Cerebellar nuclear complex (tissue), 1 donor: Measurements from ENCODE around the gene EXOC7.
A peak's percentile ranks its signal among the peaks of the same experiment; 100 is the strongest.

Experiments used
- DNase-seq, 2 experiments: peaks; one replicate each; lab custom pipeline; 2025; lab: John Stamatoyannopoulos, UW

Gene EXOC7

GRCh38 chr17:76103274-76104139 lies at the start of gene EXOC7:
TSS of gene EXOC7 (minus strand) at chr17:76103787. CDS start at chr17:76103692, 95 bp downstream.
- DNase-seq: peak in 1 of 2 experiments; percentile 51

GRCh38 chr17:76153202-76153601 lies 49.6 kb upstream of the EXOC7 start:
- DNase-seq: no peak

- no peak for DNase-seq
These were observed 49.0 kb upstream of the EXOC7 start for GRCh38 chr17:76152591-76152990.

GRCh38 chr17:76151896-76152454 lies 48.4 kb upstream of the EXOC7 start:
- DNase-seq: no peak

GRCh38 chr17:76150712-76151622 lies 47.4 kb upstream of the EXOC7 start:
- DNase-seq: no peak

GRCh38 chr17:76149214-76149613 lies 45.6 kb upstream of the EXOC7 start:
- DNase-seq: no peak

GRCh38 chr17:76148015-76148326 lies 44.4 kb upstream of the EXOC7 start:
- DNase-seq: no peak

GRCh38 chr17:76147211-76148014 lies 43.8 kb upstream of the EXOC7 start:
- no peak for DNase-seq

GRCh38 chr17:76146053-76146851 lies 42.7 kb upstream of the EXOC7 start:
- DNase-seq: no peak

- no peak for DNase-seq
These were observed 41.9 kb upstream of the EXOC7 start for GRCh38 chr17:76145231-76146052.

- DNase-seq: no peak
These were observed 39.0 kb upstream of the EXOC7 start for GRCh38 chr17:76142585-76143041.

GRCh38 chr17:76142039-76142584 lies 38.5 kb upstream of the EXOC7 start:
- DNase-seq: no peak

- DNase-seq: peak in 1 of 2 experiments; percentile 8
These were observed 37.8 kb upstream of the EXOC7 start, which contains the start of gene FOXJ1 for GRCh38 chr17:76141212-76142038. TSS of gene FOXJ1 (minus strand) at chr17:76141245. CDS start at chr17:76140395, 850 bp downstream.

GRCh38 chr17:76140661-76141211 lies 37.1 kb upstream of the EXOC7 start:
- no peak for DNase-seq

- no peak for DNase-seq
These were observed 36.4 kb upstream of the EXOC7 start for GRCh38 chr17:76139801-76140660.

- no peak for DNase-seq
These were observed 35.5 kb upstream of the EXOC7 start for GRCh38 chr17:76138896-76139752.
